Brain pericyte (primary cell): ENCODE results near the gene IQCF6.
"Not testable (repeated sequence)": the region's sequence is repeated elsewhere in the genome, so short reads cannot be mapped to it uniquely, and the experiment has no call there.

ENCODE experiments used
- DNase-seq: peaks from one replicate; pipeline ENCODE4 v3.0.0-alpha.2; 2012; ENCODE audit warnings: low read depth, low spot score

The IQCF6 gene

GRCh38 chr3:51779137-51779536 is at the start of gene IQCF6:
Gene IQCF6 (minus strand): TSS chr3:51779237. CDS start chr3:51779224, 13 bp downstream.
- no peak for DNase-seq

GRCh38 chr3:51828297-51828696 is 49.3 kb upstream of the IQCF6 start:
- DNase-seq: no peak

GRCh38 chr3:51819709-51820406 is 40.8 kb upstream of the IQCF6 start:
- no peak for DNase-seq

- DNase-seq: no peak
Observed at GRCh38 chr3:51819151-51819550, 40.1 kb upstream of the IQCF6 start.

GRCh38 chr3:51817375-51817774 is 38.3 kb upstream of the IQCF6 start:
- no peak for DNase-seq

GRCh38 chr3:51816723-51817122 is 37.7 kb upstream of the IQCF6 start:
- no peak for DNase-seq

- DNase-seq: no peak
Observed at GRCh38 chr3:51815614-51816013, 36.6 kb upstream of the IQCF6 start.

GRCh38 chr3:51814034-51814433 is 35.0 kb upstream of the IQCF6 start:
- DNase-seq: no peak

- DNase-seq: no peak
Observed at GRCh38 chr3:51813539-51813938, 34.5 kb upstream of the IQCF6 start.

- DNase-seq: no peak
Observed at GRCh38 chr3:51808934-51809333, 29.9 kb upstream of the IQCF6 start.

GRCh38 chr3:51802106-51802703 is 23.2 kb upstream of the IQCF6 start:
- DNase-seq: no peak

- DNase-seq: no peak
Observed at GRCh38 chr3:51800750-51801125, 21.7 kb upstream of the IQCF6 start.

- DNase-seq: no peak
Observed at GRCh38 chr3:51799879-51800749, 21.1 kb upstream of the IQCF6 start.

GRCh38 chr3:51798411-51798963 is 19.4 kb upstream of the IQCF6 start:
- no peak for DNase-seq

GRCh38 chr3:51796854-51797253 is 17.8 kb upstream of the IQCF6 start:
- no peak for DNase-seq

GRCh38 chr3:51794206-51794605 is 15.2 kb upstream of the IQCF6 start:
- no peak for DNase-seq

GRCh38 chr3:51792206-51792605 is 13.2 kb upstream of the IQCF6 start:
- no peak for DNase-seq

- no peak for DNase-seq
Observed at GRCh38 chr3:51789437-51789836, 10.4 kb upstream of the IQCF6 start.

- DNase-seq: not testable (repeated sequence)
Observed at GRCh38 chr3:51787576-51787975, 8.5 kb upstream of the IQCF6 start.

- DNase-seq: no peak
Observed at GRCh38 chr3:51786267-51786666, 7.2 kb upstream of the IQCF6 start.

- no peak for DNase-seq
Observed at GRCh38 chr3:51778554-51778953, 483 bp downstream of the IQCF6 start.

- DNase-seq: no peak
Observed at GRCh38 chr3:51777985-51778384, 1.1 kb downstream of the IQCF6 start.
